GOT3 (cell line): Measurements from ENCODE around the gene MTCH1.

ENCODE experiments used
- DNase-seq: peaks from one replicate; lab custom pipeline; 2025; ENCODE audit warnings: mixed read lengths; lab: John Stamatoyannopoulos, UW

Gene MTCH1

GRCh38 chr6:37017606-37018197, 31.7 kb upstream of the MTCH1 start:
- no peak for DNase-seq

- no peak for DNase-seq
These were observed 31.0 kb upstream of the MTCH1 start for GRCh38 chr6:37016995-37017394.

GRCh38 chr6:37015532-37015931, 29.5 kb upstream of the MTCH1 start:
- DNase-seq, result no peak

GRCh38 chr6:37014667-37015066, 28.7 kb upstream of the MTCH1 start:
- DNase-seq, result no peak

- DNase-seq, result no peak
These were observed 27.8 kb upstream of the MTCH1 start for GRCh38 chr6:37013516-37014491.

GRCh38 chr6:37011656-37012378, 25.8 kb upstream of the MTCH1 start:
- no peak for DNase-seq

GRCh38 chr6:37010402-37010892, 24.5 kb upstream of the MTCH1 start:
- no peak for DNase-seq

- DNase-seq, result no peak
These were observed 22.8 kb upstream of the MTCH1 start for GRCh38 chr6:37008484-37009465.

GRCh38 chr6:37007340-37008043, 21.5 kb upstream of the MTCH1 start:
- DNase-seq, result no peak

- no peak for DNase-seq
These were observed 20.9 kb upstream of the MTCH1 start for GRCh38 chr6:37006793-37007339.

GRCh38 chr6:37005827-37006567, 20.0 kb upstream of the MTCH1 start:
- no peak for DNase-seq

- DNase-seq, result no peak
These were observed 19.2 kb upstream of the MTCH1 start, which contains the start of gene FGD2 for GRCh38 chr6:37005061-37005810. Gene FGD2, plus strand, starts transcription at chr6:37005655. Its CDS starts 163 bp downstream, at chr6:37005818.

GRCh38 chr6:37004044-37004980, 18.3 kb upstream of the MTCH1 start:
- DNase-seq, result no peak

- DNase-seq, result no peak
These were observed 13.7 kb upstream of the MTCH1 start for GRCh38 chr6:36999751-37000125.

GRCh38 chr6:36999061-36999750, 13.2 kb upstream of the MTCH1 start:
- DNase-seq, result no peak

- no peak for DNase-seq
These were observed 12.7 kb upstream of the MTCH1 start for GRCh38 chr6:36998723-36999038.
